Cardiac fibroblast (primary cell): Measurements from ENCODE around the gene NPC2.

Experiments
- DNase-seq, 2 donors: peaks; one replicate each; pipeline versions ENCODE4 v3.0.0 to v3.0.0-alpha.2; 2010; ENCODE audit warnings: low read depth in 2 of 2
- H3K4me3 ChIP-seq, 2 donors: replicated peaks in 1 of 2; 1 replicate in 1 of 2; 2 replicates in 1 of 2; pipeline ENCODE4 v1.5.1; 2011; ENCODE audit warnings: low read depth in 2 of 2, low read length in 2 of 2, mild to moderate bottlenecking in 2 of 2, moderate library complexity in 1 of 2
- TF ChIP-seq, protein P1 (sequence below): IDR thresholded peaks from one replicate; pipeline ENCODE4 v1.5.1; 2011; ENCODE audit warnings: low read depth, mild to moderate bottlenecking, low read length, inconsistent platforms

The NPC2 gene

DNA sequence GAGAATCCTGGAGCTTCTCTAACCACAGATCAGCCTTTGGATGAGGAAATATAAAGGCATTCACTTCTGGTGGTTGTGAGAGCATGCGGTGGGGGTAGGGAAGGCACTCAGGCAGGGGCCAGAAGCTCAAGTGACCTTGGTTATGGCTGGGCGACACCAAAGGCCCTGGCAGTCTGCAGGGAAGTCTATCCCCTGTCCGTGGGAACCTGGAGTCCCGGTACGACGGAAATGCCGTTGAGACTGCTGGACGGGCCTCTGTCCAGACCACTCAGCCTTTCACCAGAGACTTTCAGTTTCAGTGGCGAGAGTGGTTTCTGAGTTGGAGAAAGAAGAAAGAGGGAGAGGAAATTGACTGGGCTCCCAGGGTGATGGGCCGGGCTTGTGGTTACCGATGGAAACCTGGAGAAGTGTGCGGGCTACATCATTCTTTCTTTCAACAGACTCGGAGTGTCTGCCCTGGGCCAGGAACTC lies 21.4 kb upstream of the NPC2 start:
- H3K4me3 ChIP-seq, result no peak overlapping the region
- DNase-seq, result peak; percentile 67 to 70
- TF ChIP-seq, protein P1, sequence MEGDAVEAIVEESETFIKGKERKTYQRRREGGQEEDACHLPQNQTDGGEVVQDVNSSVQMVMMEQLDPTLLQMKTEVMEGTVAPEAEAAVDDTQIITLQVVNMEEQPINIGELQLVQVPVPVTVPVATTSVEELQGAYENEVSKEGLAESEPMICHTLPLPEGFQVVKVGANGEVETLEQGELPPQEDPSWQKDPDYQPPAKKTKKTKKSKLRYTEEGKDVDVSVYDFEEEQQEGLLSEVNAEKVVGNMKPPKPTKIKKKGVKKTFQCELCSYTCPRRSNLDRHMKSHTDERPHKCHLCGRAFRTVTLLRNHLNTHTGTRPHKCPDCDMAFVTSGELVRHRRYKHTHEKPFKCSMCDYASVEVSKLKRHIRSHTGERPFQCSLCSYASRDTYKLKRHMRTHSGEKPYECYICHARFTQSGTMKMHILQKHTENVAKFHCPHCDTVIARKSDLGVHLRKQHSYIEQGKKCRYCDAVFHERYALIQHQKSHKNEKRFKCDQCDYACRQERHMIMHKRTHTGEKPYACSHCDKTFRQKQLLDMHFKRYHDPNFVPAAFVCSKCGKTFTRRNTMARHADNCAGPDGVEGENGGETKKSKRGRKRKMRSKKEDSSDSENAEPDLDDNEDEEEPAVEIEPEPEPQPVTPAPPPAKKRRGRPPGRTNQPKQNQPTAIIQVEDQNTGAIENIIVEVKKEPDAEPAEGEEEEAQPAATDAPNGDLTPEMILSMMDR, result no peak

DNA sequence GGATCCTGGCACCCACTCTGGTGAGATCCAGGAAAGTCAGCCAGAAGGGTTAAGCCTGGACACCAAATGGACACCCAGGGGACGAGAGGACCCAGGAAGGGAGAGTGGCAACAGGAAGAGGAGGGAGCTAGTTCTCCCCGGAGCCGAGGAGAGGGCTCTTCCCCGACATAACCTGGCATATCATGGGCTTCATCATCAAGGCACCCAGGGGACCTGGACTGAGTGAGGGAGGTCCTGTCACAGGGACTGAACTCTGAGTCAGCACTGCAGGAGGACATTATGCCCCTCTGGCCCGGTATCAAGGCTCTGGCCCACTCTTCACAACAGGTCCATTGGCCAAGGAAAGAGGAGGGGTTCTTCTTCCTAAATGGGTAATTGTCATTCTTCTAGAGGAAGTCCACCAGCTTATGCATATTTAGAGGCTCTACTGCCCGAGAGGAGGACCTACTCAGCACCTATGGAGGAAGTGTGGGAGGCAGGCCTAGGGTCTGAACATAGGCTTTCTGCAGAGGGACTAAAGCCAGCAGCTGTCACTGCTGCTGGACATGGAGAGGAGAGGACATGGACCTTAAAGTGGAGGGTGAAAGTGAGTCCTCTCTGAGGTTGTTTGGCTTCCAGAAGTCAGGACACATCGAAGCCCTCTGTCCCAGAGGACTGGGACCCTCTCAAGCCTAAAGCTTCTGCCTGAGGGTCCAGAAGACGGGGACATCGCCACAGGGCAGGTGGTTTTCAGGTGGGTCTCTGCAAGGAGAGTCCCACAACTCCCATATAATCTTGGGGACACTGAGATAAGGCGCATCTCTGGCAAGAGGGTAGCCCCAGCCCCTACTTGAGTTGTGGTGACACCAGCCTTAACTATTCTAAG lies 19.1 kb upstream of the NPC2 start:
- no peak overlapping the region for H3K4me3 ChIP-seq
- TF ChIP-seq, protein P1, result no peak
- no peak for DNase-seq

DNA sequence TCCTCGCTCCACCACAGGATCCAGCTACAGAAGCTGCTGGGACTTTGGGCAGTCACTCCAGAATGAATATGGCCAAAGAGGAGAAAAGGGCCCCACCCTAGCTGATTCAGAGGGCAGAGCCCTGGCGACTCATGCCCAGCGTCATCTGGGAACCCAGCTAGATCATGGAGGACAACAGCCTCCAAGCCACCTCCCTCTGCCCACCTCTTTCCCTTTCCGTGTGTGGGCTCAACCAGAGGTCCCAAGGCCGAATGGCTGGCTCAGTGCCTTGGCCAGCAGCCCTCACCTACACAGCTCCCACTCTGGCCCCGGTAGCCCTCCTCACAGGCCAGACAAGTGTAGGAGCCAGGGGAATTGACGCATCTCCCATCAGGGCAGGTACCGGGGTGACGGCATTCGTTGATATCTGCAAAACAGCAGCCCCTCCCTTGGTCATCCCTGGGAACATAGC lies 17.9 kb upstream of the NPC2 start:
- TF ChIP-seq, protein P1, result no peak
- no peak overlapping the region for H3K4me3 ChIP-seq
- peak; percentile 37 to 81 for DNase-seq

DNA sequence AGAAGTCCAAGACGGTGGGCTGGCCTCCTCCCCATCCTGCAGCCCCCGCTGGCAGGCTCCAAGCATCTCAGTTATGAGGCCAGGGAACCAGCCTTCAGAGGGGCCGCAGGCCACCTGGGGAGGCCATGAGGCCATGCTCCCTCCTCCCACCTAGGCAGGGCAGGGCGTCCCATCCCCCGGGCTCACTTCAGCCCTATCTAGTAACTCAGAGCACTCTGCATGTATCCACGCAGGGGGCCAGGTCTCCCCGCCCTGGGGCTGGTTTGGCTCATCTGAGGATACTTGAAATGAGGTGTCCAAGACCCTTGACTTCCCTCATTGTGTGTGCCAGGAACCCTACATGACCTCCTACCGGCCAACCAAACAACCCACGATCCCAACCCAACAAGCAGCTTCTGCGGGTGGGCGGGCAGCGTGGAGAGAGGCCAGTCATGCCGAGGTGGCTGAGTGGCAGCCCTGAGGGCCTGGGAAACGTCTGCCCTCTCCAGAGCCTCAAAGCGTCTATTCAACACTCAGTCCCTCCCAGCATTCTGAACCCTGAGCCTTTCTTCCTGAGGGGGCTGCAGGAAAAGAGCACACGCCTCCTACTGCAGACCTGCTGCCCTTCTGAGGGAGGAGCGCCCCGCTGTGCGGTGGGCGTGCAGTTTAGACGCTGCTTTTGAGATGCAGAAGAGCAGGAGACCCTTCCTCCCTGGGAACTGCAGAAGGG lies 17.3 kb upstream of the NPC2 start:
- TF ChIP-seq, protein P1, result no peak
- no peak overlapping the region for H3K4me3 ChIP-seq
- peak; percentile 45 to 49 for DNase-seq

DNA sequence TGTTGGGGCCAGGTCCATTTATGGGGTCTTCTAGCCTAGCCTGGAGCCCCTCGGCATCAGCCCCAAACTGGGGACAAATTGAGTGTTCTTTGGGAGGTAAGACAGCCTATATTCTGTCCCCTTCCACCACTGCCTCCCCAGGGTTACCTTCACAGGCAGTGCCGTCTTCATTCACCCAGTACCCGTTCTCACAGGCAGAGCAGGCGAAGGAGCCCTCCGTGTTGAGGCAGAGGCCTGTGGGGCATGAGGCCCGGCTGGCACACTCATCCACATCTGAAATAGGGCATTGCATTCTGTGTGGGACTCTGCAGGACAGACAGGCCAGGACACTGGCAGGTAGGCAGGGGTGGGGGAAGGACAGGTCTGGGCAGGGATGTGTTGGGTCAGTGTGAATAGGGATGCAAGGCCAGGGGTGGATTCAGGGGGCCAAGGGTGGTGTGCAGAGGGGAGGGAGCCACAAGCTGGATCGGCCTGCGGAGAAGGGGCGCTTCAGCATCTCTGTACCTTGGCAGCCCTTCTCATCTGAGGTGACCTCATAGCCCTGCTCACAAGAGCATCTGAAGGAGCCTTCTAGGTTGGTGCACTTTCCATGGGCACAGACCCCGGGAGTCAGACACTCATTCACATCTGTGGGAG lies 16.6 kb upstream of the NPC2 start:
- TF ChIP-seq, protein P1, result no peak
- DNase-seq, result no peak
- no peak overlapping the region for H3K4me3 ChIP-seq

DNA sequence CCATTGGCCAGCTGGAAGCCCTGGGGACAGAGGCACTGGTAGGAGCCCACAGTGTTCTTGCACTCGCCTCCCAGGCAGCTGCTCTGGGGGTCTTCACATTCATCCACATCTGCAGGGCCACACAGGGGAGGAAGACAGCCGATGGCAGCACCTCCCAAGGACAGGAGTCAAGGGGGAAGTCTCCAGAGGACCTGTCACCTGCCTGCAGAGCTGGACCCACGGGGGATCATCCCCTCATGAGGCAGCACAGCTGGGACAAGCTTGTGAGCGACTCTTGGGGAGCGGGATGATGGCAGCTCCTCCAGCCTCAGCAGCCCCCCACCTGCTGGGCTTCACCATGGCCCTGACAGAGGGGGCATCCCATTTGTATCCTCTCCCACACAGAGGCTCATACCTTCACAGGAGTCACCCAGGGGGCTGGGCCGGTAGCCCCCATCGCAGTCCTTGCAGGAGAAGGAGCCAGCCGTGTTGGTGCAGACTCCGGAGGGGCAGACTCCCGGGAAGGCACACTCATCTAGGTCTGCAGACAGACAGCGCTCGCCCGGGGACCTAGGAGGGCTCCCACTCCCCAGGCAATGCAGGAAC lies 15.8 kb upstream of the NPC2 start:
- TF ChIP-seq, protein P1, result no peak
- H3K4me3 ChIP-seq, result no peak overlapping the region
- DNase-seq, result no peak
